ENCODE measurements around the gene CYSLTR2.
"Not testable (repeated sequence)": the region's sequence is repeated elsewhere in the genome, so short reads cannot be mapped to it uniquely, and the experiment has no call there.

Gene CYSLTR2

DNA sequence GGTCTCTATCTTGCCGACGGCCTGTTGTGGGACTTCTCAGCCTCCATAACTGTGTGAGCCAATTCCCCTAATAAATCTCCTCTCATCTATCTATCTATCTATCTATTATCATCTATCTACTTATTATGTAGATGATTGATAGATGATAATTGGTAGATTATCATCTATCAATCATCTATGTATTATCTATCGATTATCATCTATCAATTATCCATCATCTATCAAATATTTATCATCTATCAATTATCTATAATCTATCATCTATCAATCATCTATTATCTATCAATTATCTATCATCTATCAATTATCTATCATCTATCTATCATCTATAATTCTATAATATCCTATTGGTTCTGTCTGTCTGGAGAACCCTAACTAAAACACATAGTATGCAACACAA, 33.5 kb downstream of the CYSLTR2 start:
- no peak for DNase-seq (ENCODE audit: low read depth in 1 of 2, low spot score in 1 of 2)

DNA sequence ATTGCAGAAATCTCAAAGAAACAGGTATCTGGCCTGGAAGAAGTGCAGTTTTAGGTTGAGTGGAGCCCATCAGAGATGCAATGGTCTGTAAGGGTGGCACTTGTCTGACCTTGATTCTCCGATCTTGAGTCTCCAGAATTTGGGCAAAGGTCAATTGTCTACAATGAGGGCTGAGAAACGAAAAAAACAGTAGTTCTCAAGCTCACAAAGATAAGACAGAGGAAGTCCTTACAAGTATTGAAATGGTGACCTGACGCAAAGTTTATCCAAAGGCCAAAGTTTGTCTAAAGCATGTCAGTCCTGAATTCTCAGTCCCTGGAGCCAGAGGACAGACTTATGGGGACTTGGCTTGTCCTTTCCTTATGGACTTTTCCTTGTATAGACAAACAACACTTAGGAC, 40.3 kb downstream of the CYSLTR2 start:
- no peak for DNase-seq (ENCODE audit: low read depth in 1 of 2, low spot score in 1 of 2)

DNA sequence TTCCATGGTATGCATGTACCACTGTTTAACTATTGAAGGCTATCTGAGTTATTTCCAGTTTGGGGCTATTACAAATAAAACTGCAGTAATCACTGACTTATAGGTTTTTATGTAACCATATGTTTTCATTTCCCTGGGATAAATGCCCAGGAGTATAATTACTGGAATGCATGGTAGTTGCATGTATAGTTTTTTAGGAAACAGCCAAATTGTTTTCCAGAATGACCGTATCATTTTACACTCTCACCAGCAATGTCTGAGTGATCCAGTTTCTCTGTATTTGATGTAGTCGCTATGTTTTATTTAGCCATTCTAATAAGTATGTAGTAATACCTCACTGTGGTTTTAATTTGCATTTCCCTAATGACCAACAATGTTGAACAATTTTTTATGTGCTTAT, 42.0 kb downstream of the CYSLTR2 start:
- no peak for DNase-seq (ENCODE audit: low read depth in 1 of 2, low spot score in 1 of 2)

DNA sequence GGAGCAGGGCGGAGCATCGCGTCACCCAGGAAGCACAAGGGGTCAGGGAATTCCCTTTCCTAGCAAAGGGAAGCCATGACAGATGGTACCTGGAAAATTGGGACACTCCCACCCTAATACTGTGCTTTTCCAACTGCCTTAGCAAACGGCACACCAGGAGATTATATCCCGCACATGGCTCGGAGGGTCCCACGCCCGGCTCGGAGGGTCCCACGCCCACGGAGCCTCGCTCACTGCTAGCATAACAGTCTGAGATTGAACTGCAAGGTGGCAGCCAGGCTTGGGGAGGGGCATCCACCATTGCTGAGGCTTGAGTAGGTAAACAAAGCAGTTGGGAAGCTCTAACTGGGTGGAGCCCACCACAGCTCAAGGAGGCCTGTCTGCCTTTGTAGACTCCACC, 42.9 kb downstream of the CYSLTR2 start:
- not testable (repeated sequence) for DNase-seq (ENCODE audit: low read depth in 1 of 2, low spot score in 1 of 2)

DNA sequence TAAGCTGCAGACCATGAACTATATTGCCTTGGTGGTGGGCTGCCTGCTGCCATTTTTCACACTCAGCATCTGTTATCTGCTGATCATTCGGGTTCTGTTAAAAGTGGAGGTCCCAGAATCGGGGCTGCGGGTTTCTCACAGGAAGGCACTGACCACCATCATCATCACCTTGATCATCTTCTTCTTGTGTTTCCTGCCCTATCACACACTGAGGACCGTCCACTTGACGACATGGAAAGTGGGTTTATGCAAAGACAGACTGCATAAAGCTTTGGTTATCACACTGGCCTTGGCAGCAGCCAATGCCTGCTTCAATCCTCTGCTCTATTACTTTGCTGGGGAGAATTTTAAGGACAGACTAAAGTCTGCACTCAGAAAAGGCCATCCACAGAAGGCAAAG, 53.7 kb downstream of the CYSLTR2 start:
- DNase-seq (ENCODE audit: low read depth in 1 of 2, low spot score in 1 of 2), result no peak

DNA sequence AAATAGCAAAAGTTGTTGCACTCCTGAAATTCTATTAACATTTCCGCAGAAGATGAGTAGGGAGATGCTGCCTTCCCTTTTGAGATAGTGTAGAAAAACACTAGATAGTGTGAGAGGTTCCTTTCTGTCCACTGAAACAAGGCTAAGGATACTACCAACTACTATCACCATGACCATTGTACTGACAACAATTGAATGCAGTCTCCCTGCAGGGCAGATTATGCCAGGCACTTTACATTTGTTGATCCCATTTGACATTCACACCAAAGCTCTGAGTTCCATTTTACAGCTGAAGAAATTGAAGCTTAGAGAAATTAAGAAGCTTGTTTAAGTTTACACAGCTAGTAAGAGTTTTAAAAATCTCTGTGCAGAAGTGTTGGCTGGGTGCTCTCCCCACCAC, 55.0 kb downstream of the CYSLTR2 start:
- no peak for DNase-seq (ENCODE audit: low read depth in 1 of 2, low spot score in 1 of 2)

DNA sequence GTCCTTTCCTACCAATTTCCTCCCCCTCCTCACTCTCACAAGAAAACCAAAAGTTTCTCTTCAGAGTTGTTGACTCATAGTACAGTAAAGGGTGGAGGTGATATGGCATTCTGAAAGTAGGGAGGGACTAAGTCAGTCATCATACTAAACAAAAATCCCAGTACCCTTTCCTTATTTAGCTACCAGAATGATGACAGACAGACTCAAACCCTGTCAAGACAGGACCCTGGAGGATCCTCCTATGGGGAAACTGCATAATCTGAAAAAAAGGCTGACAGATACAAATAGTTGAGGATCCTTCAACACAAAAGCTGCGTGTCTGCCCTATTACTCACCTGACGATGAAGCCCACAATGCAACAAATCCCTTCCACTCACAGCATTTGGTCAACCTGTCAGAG, 55.5 kb downstream of the CYSLTR2 start:
- DNase-seq (ENCODE audit: low read depth in 1 of 2, low spot score in 1 of 2), result no peak

DNA sequence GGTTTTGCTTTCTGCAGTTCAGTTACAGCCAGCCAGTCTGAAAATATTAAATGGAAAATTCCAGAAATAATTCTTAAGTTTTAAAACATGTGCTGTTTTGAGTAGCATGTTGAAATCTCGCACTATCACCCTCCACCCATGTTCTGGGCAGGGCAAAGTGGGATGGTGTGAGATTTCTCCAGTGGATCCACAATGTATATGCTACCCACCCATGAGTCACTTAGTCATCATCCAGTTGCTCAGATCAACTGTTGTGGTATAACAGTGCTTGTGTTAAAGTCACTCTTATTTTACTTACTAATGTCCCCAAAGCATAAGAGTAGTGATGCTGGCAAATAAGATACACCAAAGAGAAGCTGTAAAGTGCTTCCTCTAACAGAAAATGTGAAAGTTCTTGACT, 56.4 kb downstream of the CYSLTR2 start:
- DNase-seq (ENCODE audit: low read depth in 1 of 2, low spot score in 1 of 2), result no peak

DNA sequence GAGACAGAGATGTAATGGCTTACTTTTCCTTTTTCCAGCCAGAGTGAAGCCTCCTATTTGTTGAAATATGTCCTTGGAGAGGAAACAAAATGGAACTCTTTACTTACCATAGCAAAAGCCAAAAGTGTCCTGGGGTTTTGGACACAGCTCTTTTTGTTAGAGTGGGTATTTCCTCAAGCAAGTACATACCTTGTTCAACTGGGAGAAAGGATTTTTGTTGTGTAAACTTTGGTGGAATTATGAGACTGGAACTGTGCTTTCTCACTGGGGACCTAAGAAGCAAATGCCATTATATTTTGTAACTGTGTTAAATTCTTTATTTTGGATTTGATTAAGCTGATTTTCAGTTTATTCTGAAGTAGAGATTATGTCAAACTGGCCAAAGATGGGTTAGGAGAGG, 58.4 kb downstream of the CYSLTR2 start:
- DNase-seq (ENCODE audit: low read depth in 1 of 2, low spot score in 1 of 2), result no peak

DNA sequence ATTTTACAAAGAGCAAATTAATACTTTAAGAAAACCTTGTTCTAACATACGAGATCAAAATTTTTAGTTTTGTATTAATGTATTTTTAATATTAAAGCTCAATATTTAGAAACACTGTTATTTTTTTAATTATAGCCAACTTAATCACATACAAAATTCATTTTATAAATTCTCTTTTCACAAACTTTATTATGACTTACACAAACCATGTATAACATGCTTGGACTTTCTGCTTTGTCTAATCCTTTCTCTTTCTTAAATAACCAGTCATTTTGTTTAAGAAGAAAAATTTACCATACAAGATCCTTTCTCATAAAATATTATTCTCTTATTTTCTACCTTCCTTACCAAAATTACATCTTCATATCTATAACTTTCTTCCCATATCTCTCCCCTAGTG, 62.2 kb downstream of the CYSLTR2 start:
- DNase-seq (ENCODE audit: low read depth in 1 of 2, low spot score in 1 of 2), result no peak

DNA sequence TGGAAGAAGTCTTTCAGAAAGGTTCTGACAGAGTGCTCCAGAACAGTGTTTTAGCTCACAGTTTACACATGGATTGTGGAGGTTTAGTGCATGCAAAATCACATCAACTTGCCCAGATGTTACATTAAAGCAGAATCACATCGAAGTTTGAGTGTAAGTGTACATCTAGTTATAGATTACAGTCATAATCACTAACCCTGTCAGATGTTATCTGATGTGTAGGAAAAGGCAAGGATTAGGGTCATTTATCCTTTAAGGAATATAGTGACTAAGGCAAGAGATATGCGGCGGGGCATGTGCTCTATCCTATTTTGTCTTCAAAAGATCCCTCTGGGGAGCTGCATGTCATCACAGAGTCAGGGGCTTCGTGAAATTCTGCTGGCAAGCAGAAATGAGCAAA, 66.9 kb downstream of the CYSLTR2 start:
- DNase-seq (ENCODE audit: low read depth in 1 of 2, low spot score in 1 of 2), result no peak

DNA sequence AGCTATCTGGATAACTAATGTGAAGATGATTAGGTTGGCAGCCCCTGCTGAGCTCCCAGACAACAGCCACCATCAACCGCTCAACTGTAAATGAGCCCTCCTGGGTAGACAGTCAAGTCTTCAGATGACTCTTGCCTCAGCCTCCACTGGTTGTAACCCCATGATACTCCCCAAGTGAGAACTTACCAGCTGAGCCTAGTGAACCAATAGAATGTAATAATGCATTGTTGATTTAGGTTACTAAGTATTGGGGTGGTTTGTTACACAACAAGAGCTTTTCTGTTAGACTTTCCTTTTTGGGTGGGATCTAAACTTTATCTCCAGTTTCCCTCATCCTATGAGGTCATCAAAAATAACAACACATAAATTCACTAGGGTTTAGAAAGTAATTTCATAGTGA, 69.4 kb downstream of the CYSLTR2 start:
- DNase-seq (ENCODE audit: low read depth in 1 of 2, low spot score in 1 of 2), result no peak

DNA sequence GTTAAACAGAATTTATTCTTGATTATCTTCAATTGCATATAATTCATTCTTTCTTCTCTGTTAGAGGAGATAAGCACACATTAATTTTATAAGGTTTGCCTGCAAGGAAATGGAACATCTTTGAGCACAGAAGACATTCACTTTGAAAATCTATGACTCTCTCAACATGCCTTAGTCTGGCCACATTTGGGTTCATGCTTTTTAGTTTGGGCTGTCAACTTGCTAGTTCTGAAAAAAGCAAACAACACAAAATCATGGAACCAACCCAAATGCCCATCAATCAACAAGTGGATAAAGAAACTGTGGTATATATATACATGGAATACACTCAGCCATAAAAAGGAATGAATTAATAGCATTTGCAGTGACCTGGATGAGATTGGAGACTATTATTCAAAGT, 71.5 kb downstream of the CYSLTR2 start:
- DNase-seq (ENCODE audit: low read depth in 1 of 2, low spot score in 1 of 2), result no peak

DNA sequence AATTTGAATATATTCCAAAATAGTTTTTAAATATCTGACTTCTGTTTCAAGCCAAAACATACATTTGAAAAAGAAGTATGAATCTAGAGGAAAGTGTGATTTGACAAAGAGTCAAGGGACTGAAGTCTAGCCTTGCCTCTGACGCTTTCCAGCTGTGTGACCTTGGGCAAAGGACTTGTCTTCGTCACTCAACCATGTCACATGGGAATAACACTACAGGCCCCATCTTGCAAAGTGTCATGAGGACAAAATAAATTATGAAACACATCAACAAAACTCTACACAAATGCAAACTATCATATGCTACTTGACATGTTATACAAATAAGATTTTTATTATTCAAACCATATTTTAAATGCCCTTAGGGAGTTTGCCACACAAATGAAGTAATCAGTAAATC, 73.0 kb downstream of the CYSLTR2 start:
- DNase-seq (ENCODE audit: low read depth in 1 of 2, low spot score in 1 of 2), result no peak

DNA sequence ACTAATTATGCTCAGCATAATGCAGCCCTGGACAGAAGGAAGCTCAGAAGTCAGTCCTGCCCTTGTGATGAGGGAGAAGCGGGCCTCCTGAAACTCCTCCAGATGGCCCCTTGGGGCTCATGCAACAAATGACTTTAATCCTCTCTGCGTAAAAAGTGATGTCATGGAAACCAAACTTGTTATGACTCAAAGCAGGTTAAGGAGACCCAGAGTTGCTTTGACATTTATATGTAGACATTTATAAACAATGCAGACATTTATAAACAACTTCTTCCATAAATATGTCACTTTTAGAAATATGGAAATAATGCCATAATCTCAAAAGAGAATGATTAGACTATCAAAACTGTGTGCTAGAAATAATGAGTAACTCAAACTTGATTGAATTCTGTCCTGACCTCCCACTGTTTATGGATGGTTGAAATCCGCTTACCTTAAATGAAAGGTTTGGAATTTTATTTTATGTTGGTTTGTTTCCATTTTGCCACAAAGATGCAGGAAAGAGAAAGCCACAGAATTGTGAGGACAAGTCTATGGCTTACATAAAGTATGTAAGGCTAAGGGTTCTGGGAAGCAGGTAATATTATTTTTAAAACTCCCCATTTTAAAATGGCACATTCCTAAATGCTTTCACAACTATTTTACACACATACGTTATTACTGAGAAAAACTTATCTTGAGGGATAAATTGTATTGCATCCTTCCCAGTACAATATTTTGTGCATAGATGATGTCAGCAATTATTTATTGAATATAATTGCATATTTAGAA, 73.7 kb downstream of the CYSLTR2 start:
- no peak for DNase-seq (ENCODE audit: low read depth in 1 of 2, low spot score in 1 of 2)

DNA sequence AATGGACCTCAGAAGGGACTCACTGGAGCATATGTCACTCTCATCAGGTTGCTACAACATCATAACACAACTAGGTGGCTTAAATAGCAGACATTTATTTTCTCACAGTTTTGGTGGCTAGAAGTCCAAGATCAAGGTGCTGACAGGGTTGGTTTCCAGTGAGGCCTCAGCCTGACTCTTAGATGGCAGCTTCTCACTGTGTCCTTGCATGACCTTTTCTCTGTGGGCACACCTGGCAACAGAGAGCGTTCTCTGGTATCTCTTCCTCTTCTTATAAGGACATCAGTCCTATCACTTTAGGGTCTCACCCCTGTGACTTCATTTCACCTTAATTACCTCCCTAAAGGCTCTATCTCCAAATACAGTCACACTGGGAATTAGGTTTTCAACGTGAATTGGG, 74.5 kb downstream of the CYSLTR2 start:
- no peak for DNase-seq (ENCODE audit: low read depth in 1 of 2, low spot score in 1 of 2)

DNA sequence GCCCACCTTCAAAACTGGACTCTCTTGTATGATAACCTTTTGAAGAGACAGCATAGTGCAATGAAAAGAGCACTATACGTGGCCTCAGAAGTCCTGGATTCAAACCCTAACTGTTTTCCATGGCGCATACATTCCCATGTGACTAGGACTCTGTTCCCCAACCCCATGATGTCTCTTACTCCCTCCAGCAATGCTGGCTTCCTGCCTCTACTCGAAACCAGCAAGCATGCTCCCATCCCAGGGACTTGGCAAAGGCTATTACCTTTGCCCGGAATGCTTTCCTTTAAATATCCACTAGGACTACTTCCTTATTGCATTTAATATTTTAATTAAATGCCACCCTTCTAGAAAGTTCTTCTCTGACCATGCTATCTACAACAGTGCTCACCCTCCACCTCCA, 75.1 kb downstream of the CYSLTR2 start:
- no peak for DNase-seq (ENCODE audit: low read depth in 1 of 2, low spot score in 1 of 2)

DNA sequence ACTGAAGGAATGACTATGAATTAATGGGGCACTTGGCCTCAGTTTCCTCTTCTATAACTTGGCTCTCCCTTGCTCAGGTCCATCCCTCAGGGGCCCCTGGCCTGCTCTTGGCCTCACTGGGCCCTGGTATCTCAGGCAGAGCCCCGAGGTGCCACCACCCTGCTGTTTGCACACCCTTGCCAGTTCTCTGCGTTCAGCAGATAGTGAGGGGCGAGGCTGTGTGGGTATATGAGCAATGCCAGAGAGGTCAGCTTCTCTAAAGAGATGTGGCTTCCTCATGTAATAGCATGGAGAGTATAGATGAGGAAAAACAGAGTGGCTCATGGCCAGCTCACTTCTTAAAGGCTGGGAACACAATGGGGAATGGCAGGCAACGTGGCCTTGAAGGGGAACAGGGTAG, 76.1 kb downstream of the CYSLTR2 start:
- no peak for DNase-seq (ENCODE audit: low read depth in 1 of 2, low spot score in 1 of 2)

DNA sequence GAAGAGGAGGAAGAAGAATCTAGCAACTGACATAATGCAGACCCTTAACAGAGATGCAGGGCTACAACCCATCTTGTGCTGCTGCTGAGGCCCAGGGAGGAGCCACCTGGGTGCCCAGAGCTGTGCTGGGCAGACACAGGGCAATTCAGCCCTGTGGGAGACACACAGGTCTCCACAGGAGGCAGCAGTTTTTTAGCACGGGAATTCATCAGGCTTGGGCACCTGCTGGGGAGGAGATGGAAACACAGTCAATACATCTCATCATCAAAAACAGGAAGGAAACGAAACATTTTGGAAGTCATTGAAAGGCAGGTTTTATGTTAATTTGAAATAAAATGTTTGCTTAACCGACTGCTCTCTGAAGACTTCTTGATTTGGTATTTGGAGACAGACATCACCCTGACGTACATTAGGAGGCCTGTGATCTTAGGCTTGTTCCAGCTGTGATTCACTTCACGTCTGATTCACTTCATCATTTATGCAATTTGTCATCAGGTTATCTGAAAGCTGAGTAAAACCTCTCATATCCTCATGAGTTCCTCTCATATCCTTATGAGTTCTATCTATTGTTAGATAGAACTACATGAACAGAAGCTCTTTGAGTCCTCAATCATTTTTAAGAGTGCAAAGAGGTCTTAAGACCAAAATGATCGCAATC, 77.4 kb downstream of the CYSLTR2 start:
- DNase-seq (ENCODE audit: low read depth in 1 of 2, low spot score in 1 of 2), result no peak

DNA sequence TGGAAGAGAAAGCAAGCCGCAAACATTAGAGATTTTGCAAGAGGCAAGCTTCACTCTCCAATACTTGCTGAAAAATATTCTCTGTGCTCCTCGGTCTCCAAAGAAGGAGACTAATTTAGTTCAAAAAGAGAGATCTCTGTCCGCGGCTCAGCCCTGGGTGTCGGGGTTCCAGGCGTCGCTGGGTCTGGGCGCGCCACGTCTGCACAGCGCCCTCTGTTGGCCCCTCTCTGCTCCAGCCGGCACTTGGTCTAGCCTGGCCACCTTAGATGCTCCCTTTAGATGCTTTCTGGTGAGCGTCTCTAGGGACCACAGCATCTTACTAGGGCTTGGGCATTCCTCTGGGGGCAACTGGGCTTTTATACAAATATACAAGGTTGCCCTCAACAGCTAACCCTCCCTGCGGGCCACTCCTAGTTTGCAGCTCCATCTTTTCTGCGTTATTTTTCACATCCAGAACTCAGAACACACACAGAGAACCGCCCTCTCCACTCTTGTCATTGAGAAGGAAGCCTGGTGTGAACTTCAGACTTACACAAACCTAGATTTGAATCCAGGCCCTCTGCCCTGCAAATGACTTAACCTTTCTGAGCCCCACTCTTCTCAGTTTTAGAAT, 78.3 kb downstream of the CYSLTR2 start:
- peak; percentile 18 to 33 for DNase-seq (ENCODE audit: low read depth in 1 of 2, low spot score in 1 of 2)

DNA sequence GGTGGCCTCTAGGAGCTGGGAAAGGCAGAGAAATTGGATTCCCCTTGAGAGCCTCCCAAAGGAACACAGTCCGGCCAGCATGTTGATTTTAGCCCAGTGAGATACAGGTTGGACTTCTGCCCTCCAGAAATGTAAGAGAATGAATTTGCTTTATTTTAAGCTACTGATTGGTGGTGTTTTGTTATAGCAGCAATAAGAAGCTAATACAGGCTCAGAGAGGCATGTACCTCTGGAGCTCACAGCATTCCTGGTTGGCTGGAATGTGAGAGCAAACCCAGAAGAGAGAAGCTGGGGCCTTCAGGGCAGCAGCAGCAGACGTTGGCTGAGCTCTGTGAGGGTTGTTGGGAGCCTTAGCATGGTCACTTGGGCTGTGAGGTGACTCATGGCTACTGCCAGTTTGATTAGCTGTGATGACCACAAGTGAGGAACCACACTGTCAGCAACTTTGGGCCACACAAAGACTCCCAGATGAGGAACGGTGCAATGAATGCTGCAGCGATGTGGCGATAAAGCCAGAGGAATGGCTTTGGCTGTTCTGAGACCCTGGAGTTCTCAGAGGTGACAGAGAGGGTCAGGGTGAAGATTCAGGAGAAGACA, 80.1 kb downstream of the CYSLTR2 start:
- DNase-seq (ENCODE audit: low read depth in 1 of 2, low spot score in 1 of 2), result no peak

DNA sequence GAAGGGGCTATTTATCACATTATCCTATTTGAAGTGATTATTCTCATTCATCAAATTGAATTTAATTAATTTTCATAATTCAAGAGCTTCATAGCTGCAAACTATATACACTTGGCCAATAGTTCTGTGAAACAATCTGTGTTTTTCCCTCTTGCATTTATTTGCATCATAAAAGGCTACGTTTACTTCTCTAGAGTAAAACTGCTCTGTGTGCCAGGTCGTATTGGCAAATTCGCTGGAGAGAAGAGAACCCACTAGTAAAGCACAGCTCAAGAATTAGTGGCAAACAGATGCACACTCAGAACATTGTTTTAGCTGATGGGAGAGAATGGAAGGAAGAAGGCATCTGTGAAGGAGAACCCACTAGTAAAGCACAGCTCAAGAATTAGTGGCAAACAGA, 81.8 kb downstream of the CYSLTR2 start:
- DNase-seq (ENCODE audit: low read depth in 1 of 2, low spot score in 1 of 2), result no peak

All from activated CD4-positive, alpha-beta T cell treated with anti-CD3 and anti-CD28 coated beads, Interleukin-2, amount 50 U/mL, for 24 hours (primary cell).